K562 (cell line): ENCODE measurements around the gene CTBP2.

ENCODE experiments used
- CHD2 ChIP-seq: IDR thresholded peaks from 2 replicates; pipeline ENCODE4 v1.6.1; 2011; ENCODE audit warnings: low read depth, low read length
- EP300 ChIP-seq: IDR thresholded peaks from 2 replicates; pipeline ENCODE4 v1.6.1; 2012; ENCODE audit warnings: low read length, improper control_type of control experiment
- HCFC1 ChIP-seq: IDR thresholded peaks from 2 replicates; pipeline ENCODE4 v1.6.1; 2012; ENCODE audit warnings: low read depth, low read length, improper control_type of control experiment
- NCOA2 ChIP-seq, 2 experiments: fragments of 450-650 bp; IDR thresholded peaks; 2 replicates each; pipeline ENCODE4 v1.6.1; 2018; ENCODE audit warnings: mild to moderate bottlenecking in 2 of 2, moderate library complexity in 1 of 2; ENCODE audit not compliant: partially characterized antibody in 2 of 2
- POLR2AphosphoS5 ChIP-seq: IDR thresholded peaks from 2 replicates; pipeline ENCODE4 v1.6.1; 2011; ENCODE audit warnings: mild to moderate bottlenecking, low read depth, low read length, moderate library complexity; ENCODE audit not compliant: control insufficient read depth, insufficient read depth
- RAD21 ChIP-seq, 2 experiments: fragments of 250-450 bp in 1 of 2; fragments of 450-650 bp in 1 of 2; sonication (Bioruptor Pico) in 1 of 2; formaldehyde crosslinking in 1 of 2; IDR thresholded peaks in 1 of 2; conservative IDR thresholded peaks in 1 of 2; 2 replicates each; pipeline versions ENCODE4 v1.4.0 to v1.8.0; 2020 to 2022; ENCODE audit warnings: mild to moderate bottlenecking in 2 of 2, moderate library complexity in 1 of 2
- RFX1 ChIP-seq: fragments of 450-650 bp; IDR thresholded peaks from 2 replicates; pipeline ENCODE4 v1.6.1; 2016; ENCODE audit warnings: mild to moderate bottlenecking, moderate library complexity
- ZNF274 ChIP-seq: IDR thresholded peaks from 2 replicates; pipeline ENCODE4 v1.6.1; 2011; ENCODE audit warnings: low read depth, mild to moderate bottlenecking, low read length, moderate library complexity, borderline replicate concordance
- TF ChIP-seq, protein P1 (sequence below), 2 experiments: fragments of 450-650 bp in 1 of 2; sonication (generic) in 1 of 2; formaldehyde crosslinking in 1 of 2; IDR thresholded peaks in 1 of 2; conservative IDR thresholded peaks in 1 of 2; 2 replicates each; pipeline versions ENCODE4 v1.6.1 to v1.8.1; 2016 to 2023; ENCODE audit warnings: mild to moderate bottlenecking in 2 of 2, moderate library complexity in 2 of 2, inconsistent platforms in 1 of 2, missing genetic modification reagents in 1 of 2
- TF ChIP-seq, protein P2 (sequence below): fragments of 250-450 bp; sonication (Bioruptor Pico); IDR thresholded peaks from 2 replicates; pipeline ENCODE4 v1.5.0; 2022; ENCODE audit warnings: mild to moderate bottlenecking

DNA sequence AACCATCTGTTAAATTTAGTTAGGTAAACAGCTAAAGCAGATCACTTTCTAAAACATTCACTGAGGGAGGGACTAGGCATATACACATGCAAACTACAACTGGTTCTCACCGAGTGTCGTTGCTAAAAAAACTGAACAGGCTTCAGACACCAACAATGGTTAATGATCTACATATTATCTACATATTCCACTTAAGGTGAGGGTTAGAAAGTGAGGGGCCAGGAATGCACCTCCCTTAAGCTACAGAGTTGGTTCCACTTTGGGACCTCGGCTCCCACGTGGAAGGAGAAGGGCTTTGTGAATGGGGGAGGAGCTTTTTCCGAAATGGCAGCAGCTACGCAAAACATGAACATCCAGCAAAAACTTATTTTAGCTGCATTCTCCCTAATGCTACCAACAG is 5.8 kb downstream of the CTBP2 start:
- TF ChIP-seq RFX1 (no peak), RAD21 (CRISPR knock-in tag; conservative IDR thresholded peaks at IDR 0.05 in 1 of 2, IDR thresholded peaks at IDR 0.05 in 1 of 2) (no peak), EP300 (no peak), HCFC1 (no peak), NCOA2 (IDR thresholded peaks at IDR 0.05; ENCODE audit: partially characterized antibody in 2 of 2) (no peak), CHD2 (no peak), ZNF274 (no peak), POLR2AphosphoS5 (no peak)
- TF ChIP-seq, protein P1, sequence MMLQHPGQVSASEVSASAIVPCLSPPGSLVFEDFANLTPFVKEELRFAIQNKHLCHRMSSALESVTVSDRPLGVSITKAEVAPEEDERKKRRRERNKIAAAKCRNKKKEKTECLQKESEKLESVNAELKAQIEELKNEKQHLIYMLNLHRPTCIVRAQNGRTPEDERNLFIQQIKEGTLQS (IDR thresholded peaks at IDR 0.05), result no peak
- TF ChIP-seq, protein P1 (CRISPR knock-in tag; conservative IDR thresholded peaks at IDR 0.05), result no peak
- TF ChIP-seq, protein P2, sequence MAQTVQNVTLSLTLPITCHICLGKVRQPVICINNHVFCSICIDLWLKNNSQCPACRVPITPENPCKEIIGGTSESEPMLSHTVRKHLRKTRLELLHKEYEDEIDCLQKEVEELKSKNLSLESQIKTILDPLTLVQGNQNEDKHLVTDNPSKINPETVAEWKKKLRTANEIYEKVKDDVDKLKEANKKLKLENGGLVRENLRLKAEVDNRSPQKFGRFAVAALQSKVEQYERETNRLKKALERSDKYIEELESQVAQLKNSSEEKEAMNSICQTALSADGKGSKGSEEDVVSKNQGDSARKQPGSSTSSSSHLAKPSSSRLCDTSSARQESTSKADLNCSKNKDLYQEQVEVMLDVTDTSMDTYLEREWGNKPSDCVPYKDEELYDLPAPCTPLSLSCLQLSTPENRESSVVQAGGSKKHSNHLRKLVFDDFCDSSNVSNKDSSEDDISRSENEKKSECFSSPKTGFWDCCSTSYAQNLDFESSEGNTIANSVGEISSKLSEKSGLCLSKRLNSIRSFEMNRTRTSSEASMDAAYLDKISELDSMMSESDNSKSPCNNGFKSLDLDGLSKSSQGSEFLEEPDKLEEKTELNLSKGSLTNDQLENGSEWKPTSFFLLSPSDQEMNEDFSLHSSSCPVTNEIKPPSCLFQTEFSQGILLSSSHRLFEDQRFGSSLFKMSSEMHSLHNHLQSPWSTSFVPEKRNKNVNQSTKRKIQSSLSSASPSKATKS, result no peak
